GM21526 (cell line): ENCODE results near the gene PAPOLG.
"Not testable (repeated sequence)": the region's sequence is repeated elsewhere in the genome, so short reads cannot be mapped to it uniquely, and the experiment has no call there.

ENCODE experiments used
- ATAC-seq: cut with Tn5 transposase; IDR thresholded peaks from one replicate; pipeline ENCODE4 v1.9.1; 2021; ENCODE audit warnings: moderate library complexity; ENCODE audit not compliant: unreplicated experiment, low FRiP score

Gene PAPOLG

DNA sequence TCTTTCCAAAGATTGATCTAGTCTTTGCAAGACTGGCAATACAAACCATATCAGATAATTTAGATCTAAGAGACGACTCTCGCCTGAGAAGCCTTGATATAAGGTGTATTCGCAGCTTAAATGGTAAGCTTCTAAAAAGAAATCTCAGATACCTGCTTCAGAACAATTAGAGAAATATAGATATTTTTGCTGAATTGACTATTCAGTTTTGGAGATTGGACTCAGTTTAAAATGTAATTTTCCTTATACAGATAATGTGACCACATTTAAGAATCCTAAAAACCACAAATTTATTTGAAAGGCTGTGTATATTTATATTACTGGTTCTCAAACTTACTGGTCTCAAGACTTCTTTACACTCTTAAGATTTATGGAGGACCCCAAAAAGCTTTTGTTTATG is 15.4 kb downstream of the PAPOLG start:
- no peak for ATAC-seq

DNA sequence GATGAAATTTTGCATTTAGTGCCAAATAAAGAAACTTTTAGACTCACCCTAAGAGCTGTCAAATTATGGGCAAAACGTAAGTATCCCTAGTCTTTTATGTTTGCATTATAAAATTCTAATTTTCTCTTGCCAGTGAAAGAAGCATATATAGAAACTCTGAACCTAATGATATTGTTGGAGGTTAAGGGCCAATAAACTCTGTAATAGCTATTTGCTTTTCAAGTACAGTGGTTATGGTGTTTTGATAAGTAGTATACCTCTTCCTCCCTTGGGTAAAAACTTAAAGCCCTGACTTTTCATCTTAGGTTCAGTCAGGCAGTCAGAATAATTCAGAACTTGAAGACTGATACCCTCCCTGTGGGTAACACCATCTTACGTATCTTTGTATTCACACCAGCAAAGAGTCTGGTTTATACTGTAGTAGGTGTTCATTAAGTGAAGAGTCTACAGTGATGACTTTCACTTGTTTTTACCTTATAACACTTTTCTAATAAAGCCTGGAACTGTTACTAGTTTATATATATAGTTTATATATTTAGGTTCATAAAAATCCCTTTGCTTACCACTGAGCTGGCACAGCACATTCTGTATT is 19.1 kb downstream of the PAPOLG start:
- ATAC-seq = no peak

DNA sequence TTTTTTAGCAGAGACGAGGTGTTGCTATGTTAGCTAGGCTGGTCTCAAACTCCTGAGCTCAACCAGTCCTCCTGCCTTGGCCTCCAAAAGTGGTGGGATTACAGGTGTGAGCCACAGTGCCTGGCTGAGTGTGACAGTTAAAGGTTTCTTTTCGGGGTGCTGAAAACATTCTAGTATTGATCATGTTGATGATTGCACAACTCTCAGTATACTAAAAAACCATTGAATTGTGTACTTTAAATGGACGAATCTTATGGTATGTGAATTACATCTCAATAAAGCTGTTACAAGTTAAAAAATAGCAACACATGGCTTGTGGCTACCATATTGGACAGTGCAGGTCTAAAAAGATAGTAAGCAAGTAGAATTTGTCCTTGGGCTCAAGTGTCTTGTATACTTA is 22.3 kb downstream of the PAPOLG start:
- ATAC-seq = no peak

DNA sequence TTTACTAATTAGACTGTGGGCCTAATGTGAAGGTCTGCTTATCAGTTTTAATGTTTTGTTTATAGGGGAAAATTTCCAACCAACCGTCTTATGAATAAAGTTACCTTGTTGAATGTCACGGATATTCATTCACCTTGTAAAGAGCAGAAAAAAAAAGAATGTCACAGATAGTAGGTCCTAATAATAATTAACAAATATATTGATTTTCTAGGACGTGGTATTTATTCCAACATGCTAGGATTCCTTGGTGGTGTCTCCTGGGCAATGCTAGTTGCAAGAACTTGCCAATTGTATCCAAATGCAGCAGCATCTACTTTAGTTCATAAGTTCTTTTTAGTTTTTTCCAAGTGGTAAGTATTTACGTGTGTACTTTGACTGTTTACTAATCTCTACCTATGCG is 23.4 kb downstream of the PAPOLG start:
- ATAC-seq = no peak

DNA sequence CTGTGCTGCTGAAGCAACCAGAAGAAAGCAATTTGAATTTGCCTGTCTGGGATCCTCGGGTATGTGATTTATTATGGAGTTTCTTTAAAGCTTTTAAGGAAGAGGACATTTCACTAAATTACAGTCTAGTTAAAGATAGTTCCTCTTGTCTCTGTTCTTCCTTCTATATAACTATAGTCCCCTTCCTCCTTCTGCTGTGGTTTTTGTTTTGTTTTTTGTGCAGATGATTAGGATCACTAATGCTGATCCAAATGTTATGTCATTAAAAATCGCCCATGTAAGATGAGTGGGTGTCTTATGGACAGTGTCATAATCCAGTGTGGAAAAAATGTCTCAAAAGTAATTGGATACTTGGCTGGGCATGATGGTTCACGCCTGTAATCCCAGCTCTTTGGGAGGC is 24.7 kb downstream of the PAPOLG start:
- no peak for ATAC-seq

DNA sequence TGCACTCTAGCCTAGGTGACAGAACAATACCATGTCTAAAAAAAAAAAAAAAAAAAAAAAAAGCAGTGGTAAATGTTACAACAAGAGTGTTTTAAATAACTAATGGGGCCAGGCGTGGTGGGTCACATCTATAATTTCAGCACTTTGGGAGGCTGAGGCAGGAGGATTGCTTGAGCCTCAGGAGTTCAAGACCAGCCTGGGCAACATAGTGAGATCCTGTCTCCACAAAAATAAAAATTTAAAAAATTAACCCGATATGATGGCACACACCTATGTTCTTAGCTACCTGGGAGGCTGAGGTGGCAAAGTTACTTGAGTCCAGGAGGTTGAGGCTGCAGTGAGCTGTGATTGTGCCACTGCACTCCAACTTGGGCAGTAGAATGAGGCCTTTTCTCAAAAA is 37.1 kb downstream of the PAPOLG start:
- ATAC-seq = no peak

DNA sequence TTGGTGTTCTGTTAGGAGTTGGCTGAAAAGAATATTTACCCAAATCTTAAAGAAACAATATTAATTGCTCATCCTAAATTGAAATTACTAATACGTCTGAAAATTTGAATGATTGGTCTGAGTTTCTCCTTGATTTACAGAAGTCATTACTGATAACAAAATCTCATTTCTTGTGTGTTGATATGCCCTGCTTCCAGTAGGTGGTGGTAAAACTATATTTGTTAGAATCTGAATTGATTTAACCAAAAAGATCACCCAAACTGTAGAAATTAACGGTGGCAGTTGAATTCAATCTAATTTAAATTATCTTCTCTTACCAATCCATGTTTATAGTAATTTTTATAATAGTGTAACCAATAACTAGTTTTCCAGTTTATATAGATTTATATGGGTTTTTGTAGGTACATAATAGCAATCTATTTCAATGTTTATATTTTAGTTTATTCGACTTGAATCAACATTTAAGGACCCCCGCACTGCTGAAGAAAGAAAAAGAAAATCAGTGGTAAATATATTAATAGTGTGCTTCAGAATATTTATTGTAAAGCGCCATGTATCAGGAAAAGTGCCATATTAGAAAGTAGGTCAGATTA is 38.3 kb downstream of the PAPOLG start:
- ATAC-seq = no peak

DNA sequence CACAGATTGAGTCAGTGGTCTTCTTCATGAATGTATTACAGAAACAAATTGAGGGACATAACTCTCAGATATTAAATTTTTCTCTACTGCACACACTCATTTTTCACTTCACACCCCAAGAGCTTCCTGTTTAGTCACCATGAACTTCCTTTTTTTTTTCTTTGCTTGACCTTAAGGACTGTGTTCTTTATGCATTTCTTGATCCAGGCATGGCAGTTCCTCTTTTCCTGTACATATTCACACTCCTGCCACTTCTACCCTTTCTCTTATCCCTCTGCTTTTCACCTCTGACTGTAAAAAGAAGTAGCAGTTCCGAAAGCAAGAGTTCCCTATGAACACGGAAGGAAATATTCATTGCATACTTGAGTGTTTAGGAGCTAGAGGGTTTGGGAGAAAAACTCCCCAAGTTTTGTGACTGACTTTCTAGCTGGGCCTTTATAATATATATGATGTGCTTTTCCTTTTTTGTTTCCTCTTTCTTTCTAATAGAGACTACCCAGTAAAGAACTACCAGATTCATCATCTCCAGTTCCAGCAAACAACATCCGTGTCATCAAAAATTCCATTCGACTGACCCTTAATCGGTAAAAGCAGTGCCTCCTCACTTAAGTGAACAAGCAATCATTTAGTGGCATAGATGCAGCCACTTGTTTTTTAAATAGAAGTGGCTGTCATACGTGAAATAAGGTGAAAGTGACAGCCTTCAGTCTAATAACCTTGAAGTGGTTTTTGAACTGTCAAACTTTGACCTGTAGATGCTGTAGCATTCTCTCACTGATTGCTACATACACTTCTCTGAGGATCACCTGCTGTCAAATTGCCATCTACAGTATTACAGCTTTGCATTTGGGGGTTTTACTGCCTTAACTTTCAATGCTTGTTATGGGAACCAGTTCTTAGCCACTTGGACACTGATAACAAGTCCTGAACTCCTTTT is 40.8 kb downstream of the PAPOLG start:
- ATAC-seq = no peak

DNA sequence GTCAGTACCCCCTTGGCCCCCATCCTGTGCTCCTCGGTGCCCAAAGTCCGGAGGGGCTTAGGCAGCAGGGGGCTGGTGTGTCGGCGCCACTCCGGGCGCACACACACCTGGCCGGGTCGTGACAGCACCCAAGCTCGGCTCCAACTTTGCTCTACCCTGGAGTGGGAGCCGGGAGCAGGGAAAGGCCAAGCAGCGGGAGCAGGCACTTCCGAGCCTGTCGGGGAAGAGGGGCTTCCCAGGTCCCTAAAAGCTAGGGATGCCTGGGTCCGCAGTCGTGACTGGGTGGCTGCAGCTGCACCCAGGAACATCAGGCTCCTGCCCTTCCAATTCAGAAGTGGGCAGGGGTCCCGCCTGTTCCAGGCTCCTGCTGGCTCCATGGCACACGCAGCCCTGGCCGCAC is 48.4 kb downstream of the PAPOLG start:
- no peak for ATAC-seq

DNA sequence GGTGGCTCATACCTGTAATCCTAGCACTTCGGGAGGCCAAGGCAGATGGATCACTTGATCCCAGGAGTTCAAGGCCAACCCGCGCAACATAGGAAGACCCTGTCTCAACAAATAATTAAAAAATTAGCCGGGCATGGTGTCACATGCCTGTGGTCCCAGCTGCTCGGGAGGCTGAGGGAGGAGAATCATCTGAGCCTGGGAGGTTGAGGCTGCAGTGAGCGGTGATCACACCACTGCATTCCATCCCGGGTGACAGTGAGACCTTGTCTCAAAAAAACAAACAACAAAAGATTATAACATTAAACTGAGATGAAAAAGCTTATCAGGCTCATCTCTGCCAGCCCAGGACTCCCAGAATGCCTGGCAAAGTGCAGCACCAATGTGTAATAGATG is 50.5 kb downstream of the PAPOLG start:
- ATAC-seq = no peak

DNA sequence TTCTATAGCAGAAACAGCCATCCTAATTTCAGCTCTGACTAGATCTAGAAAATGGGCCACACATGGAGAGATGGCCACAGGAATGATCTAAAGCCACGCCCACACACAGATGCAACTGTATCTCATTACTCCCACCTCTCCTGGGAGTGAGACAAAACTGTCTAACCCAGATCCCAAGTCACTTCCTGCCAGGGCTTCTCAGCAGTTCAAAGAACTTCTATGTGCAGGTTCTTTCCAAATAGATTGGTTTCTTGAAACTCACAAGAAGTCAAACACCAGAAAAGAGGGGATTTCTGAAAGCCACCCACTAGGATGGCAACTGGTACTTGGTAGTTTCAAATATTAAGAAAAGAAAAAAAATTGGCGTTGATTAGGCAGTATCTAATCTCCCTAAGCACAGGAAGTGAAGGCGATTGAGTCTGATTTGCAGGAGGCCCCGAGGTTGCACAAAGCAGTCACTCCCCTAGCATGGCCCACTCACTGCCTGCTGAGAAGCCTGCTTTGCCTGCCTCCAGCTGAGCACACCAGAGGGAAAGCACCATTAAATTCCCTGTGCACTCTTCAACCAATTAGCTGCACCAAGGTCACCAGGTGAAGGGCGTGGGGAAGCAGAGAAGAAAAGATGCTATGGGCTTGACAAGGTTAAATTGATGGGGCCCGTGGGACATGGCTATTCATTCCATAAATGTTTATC is 51.1 kb downstream of the PAPOLG start:
- peak; percentile 65 for ATAC-seq

DNA sequence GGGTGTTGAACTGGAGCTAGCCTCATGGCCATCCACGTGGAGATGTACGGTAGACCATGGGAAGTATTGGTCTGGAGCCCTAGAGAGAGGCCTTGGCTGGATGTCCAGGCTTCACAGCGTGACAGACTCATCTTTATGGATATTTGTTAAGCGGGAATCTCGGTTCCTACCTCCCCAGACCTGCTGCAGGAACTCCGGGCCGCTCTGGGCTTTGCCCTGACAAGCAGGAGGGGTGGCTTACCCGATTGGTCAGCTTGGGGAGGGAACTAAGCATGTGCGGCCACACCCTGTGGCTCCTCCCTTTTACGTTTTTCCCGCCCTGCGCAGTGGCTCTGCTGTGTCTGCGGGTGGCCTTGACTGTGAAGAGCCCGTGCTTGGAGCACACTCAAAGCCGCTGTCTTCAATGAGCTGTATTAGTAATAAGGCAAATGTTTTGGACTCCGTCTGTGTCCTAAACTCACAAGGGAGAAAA is 52.3 kb downstream of the PAPOLG start:
- ATAC-seq = no peak

DNA sequence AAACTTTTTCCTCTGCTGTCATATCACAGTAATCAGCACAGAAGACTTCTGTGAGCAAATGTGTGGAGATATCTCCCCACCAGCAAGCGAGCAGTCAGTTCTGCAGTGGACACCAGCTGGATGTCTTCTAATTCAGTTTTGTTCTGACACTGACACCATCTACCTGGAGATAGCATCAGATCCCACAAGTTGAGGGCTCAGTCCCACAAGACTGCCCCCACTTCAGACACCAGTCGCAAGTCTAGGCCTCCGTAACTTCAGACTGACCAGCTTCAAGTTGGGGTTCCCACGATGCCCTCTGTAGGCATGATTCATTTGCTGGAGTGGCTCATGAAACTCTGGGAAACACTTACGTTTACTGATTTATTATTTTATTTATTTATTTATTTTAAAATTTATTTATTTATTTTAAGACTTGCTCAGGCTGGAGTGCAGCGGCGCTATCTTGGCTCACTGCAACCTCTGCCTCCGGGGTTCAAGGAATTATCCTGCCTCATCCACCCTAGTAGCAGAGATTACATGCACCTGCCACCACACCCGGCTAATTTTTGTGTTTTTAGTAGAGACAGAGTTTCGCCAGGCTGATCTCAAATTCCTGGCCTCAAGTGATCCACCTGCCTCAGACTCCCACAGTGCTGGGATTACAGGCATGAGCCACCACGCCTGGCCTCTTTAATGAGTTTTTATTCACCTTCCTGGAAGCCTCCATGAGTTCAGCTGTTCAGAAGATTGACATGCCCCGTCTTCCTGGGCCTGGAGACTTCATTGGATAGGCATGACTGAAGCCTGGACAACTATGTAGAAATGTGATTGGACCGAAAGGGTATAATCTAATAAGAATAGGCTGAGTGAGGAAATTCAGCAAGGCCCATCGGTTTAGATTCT is 55.7 kb downstream of the PAPOLG start:
- no peak for ATAC-seq

DNA sequence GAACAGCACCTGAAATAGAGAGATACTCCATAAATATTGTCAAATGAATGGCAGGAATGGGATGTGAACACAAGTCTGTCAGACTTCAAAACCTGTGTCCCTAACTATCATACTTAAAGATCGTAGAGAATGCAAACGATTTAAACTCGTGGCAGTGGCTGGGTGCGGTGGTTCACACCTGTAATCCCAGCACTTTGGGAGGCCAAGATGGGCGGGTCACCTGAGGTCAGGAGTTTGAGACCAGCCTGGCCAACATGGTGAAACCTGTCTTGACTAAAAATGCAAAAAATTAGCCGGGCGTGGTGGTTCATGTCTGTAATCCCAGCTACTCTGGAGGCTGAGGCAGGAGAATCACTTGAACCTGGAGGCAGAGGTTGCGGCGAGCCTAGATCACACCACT is 61.1 kb downstream of the PAPOLG start:
- not testable (repeated sequence) for ATAC-seq

DNA sequence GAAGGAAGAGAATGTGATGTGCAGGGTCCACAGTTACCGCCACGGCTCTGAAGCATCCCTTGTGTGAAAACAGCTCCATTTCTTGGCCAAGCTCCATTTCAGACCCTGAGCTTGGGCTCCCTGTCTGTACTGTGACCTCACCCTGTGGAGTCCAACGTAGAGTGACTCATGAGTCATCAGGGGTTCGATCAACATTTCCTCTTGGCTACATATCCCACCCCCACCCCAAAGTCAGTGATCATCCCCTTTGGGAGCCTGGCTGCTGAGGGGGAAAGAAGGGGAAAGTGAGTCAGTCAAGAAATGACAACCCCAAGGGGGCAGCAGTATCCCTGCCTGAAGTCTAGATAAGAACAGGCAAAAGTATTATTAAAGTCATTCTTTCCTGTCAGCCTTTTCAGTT is 62.2 kb downstream of the PAPOLG start:
- ATAC-seq = no peak

DNA sequence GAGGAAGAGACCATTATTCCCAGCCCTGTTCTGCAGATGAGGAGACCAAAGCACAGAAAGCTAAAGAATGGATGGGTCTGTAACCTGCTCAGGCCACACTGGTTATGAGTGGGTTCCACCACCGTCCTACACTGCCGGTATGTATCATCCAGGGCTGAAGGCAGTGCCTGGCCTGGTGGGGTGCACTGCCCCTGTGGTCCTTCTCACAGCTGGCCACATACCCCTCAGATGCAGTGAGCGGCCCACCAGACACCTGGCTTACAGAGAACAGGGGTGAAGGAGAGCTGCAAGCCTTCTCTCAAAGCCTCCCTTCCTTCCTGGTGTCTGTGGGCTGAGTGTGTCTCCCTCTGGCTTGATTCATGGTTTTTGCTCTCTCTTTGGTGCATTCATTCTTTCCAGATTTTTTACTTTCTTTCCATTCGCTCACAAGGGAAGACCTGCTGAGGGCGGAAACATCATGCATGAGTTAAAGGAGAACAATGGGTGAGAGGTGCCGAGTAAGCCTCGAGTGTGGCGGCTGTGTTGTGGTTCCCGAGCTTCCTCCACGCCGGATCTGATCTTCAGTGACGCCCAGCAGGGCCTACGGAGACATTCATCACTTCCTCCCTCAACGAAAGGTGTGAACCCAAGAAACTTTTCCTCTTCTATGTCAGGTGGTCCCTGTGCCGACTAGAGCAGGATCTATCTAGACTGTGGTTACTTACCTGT is 63.2 kb downstream of the PAPOLG start:
- ATAC-seq = no peak

DNA sequence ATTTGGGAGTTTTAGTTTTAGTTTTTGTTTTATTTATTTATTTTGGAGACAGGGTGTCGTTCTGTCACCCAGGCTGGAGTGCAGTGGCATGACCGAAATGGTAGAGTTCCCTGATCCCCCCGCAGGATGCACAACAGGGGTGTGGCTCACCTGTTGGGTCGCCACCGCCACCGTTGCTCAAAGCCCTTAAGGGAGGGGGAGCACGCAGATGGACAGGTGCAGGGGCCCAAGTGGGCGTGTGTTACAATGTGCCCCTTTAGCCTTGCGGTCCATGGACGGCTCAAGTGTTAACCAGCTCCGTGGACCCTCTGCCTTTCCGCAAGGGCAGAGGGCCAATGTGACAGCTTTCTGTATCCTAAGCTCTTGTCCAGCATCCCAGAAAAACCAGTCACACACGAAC is 63.9 kb downstream of the PAPOLG start:
- no peak for ATAC-seq

DNA sequence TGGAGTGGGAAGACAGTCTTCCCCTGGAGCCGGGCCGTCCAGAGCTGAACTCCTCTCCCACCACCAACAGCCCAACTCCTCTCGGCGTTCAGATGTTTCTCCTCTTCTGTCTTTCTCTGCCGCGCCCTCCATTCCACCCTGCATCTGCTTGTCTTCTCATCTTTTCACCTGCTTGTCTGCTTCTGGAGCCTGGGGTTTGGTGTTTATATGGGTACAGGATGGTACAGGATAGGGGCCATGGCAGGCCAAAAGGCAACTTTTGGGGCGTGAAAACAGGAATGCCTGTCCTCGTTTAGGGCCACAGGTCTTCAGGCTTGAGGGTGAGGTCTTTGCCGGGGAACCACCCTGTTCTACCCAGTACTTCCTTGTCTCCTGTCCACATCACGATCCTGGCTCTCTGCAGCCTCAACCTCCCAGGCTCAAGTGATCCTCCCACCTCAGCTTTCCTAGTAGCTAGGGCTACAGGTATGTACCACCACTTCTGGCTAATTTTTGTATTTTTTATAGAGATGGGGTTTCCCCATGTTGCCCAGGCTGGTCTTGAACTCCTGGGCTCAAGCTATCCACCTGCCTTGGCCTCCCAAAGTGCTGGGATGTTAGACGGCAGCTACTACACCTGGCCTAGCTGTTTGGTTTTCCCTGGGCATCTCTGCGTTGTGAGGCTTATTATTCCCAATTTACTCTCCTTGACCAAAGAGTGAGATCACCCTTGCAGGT is 64.5 kb downstream of the PAPOLG start:
- no peak for ATAC-seq

DNA sequence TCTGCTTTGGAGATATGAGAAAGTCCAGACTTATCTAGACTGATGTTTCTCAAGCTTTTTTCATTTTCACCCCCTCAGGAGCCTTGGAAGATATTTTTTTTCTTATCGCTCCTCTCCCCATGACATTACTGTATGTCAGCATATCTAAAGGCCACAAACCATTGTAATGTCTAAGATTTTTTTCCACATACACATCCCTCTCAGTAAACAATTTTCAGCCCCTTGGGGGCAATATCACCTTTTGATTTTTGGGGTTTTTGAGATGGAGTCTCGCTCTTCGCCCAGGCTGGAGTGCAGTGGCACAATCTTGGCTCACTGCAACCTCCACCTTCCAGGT is 65.0 kb downstream of the PAPOLG start:
- ATAC-seq = no peak
